Gastroesophageal sphincter (tissue), 4 donors: Measurements from ENCODE around the gene GON4L. TPM values are rescaled to one million over a fixed set of nuclear protein-coding genes. Genes with fewer than 3 reads are reported as not detected.

ENCODE experiments used
- ATAC-seq: fragments of 150-250 bp; one replicate; pipeline ENCODE4 v1.9.1; 2016; ENCODE audit warnings: mild to moderate bottlenecking, moderate library complexity
- H3K27ac ChIP-seq, 4 donors: fragments of 200-600 bp; sonication (generic) in 3 of 4; 1 replicate in 3 of 4; 2 replicates in 1 of 4; pipeline ENCODE4 v1.5.1; 2016 to 2019
- H3K27me3 ChIP-seq: fragments of 200-600 bp; sonication (generic); one replicate; pipeline ENCODE4 v1.5.1; 2019
- H3K36me3 ChIP-seq, 2 donors: fragments of 200-600 bp; sonication (generic); one replicate each; pipeline ENCODE4 v1.5.1; 2019; ENCODE audit warnings: control low read depth in 1 of 2
- H3K4me1 ChIP-seq, 3 donors: fragments of 200-600 bp; sonication (generic); 1 replicate in 2 of 3; 2 replicates in 1 of 3; pipeline ENCODE4 v1.5.1; 2016 to 2019; ENCODE audit warnings: control low read depth in 2 of 3
- H3K4me3 ChIP-seq, 2 donors: fragments of 200-600 bp; sonication (generic); one replicate each; pipeline ENCODE4 v1.5.1; 2019; ENCODE audit warnings: mild to moderate bottlenecking in 1 of 2, moderate library complexity in 1 of 2
- H3K9me3 ChIP-seq, 3 donors: fragments of 200-600 bp; sonication (generic); one replicate each; pipeline ENCODE4 v1.5.1; 2017 to 2019; ENCODE audit warnings: control low read depth in 2 of 3
- EP300 ChIP-seq: sonication (generic); formaldehyde crosslinking; IDR thresholded peaks from one replicate; pipeline ENCODE4 v1.6.1; 2017; ENCODE audit warnings: antibody characterized with exemption, mild to moderate bottlenecking
- POLR2A ChIP-seq, 2 donors: fragments of 450-650 bp; IDR thresholded peaks; one replicate each; pipeline ENCODE4 v1.6.1; 2017; ENCODE audit warnings: antibody characterized with exemption in 2 of 2, mild to moderate bottlenecking in 2 of 2, moderate library complexity in 1 of 2
- POLR2AphosphoS5 ChIP-seq: sonication (generic); formaldehyde crosslinking; IDR thresholded peaks from one replicate; pipeline ENCODE4 v1.6.1; 2017; ENCODE audit warnings: antibody characterized with exemption
- whole genome bisulfite sequencing, 2 donors: methylation state at CpG; one replicate each; pipeline ENCODE4 v1.1.5; 2018; ENCODE audit warnings: low coverage in 1 of 2; 5-methylcytosine and 5-hydroxymethylcytosine counted together
- total RNA-seq, 4 donors: library from RNA; depleted of rRNA; stranded (reverse); fragments of >200 nt; gene quantifications; one replicate each; pipeline ENCODE4 v1.1.0, GENCODE V29; 2016
- TF ChIP-seq, protein P1 (sequence below), 4 experiments: fragments of 200-600 bp in 2 of 4; fragments of 450-650 bp in 2 of 4; sonication (generic) in 1 of 4; IDR thresholded peaks; one replicate each; pipeline ENCODE4 v1.5.1; 2017 to 2019; ENCODE audit warnings: antibody characterized with exemption in 4 of 4, mild to moderate bottlenecking in 2 of 4, moderate library complexity in 2 of 4

Gene GON4L
- total RNA-seq, 4 donors from 2014 or later = 16.6 to 55.1 (median 35.9) TPM

DNA sequence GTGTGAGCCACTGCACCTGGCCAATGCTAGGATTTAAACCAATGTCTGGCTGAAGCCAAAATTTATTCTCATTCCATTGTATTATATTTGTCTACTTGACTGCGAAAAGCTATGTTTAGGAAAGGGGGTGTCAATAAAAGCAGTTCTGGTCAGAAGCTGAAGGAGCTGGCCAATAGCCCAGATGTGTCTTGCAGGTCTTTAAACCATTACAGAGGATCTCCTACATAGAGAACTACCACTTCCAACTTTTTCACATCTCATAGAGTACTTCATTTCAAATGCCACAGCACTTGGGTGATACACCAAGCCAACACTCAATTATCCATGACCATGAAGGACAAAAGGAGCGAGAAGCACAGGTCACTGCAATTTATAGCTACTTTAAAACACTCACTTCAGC, 4.9 kb upstream of the GON4L start:
- no peak overlapping the region for H3K4me3 ChIP-seq
- no peaks in the 10 kb centered on the region for H3K36me3 ChIP-seq
- TF ChIP-seq EP300 (no peak), POLR2A (IDR thresholded peaks at IDR 0.05) (no peak), POLR2AphosphoS5 (no peak)
- TF ChIP-seq, protein P1, sequence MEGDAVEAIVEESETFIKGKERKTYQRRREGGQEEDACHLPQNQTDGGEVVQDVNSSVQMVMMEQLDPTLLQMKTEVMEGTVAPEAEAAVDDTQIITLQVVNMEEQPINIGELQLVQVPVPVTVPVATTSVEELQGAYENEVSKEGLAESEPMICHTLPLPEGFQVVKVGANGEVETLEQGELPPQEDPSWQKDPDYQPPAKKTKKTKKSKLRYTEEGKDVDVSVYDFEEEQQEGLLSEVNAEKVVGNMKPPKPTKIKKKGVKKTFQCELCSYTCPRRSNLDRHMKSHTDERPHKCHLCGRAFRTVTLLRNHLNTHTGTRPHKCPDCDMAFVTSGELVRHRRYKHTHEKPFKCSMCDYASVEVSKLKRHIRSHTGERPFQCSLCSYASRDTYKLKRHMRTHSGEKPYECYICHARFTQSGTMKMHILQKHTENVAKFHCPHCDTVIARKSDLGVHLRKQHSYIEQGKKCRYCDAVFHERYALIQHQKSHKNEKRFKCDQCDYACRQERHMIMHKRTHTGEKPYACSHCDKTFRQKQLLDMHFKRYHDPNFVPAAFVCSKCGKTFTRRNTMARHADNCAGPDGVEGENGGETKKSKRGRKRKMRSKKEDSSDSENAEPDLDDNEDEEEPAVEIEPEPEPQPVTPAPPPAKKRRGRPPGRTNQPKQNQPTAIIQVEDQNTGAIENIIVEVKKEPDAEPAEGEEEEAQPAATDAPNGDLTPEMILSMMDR (IDR thresholded peaks at IDR 0.05) = no peak
- H3K9me3 ChIP-seq = no peaks in the 10 kb centered on the region
- ATAC-seq = no peak
- no peaks in the 10 kb centered on the region for H3K27me3 ChIP-seq
- peaks cover 0 to 42% (median 9%) of the 10 kb centered on the region in 3 donors for H3K4me1 ChIP-seq
- WGBS, 2 donors = 76 to 100% methylated on average over 1 to 2 of the region's 2 CpGs
- peak overlapping the region in 3 of 4 donors; percentile 84 to 92 (median 87) for H3K27ac ChIP-seq

DNA sequence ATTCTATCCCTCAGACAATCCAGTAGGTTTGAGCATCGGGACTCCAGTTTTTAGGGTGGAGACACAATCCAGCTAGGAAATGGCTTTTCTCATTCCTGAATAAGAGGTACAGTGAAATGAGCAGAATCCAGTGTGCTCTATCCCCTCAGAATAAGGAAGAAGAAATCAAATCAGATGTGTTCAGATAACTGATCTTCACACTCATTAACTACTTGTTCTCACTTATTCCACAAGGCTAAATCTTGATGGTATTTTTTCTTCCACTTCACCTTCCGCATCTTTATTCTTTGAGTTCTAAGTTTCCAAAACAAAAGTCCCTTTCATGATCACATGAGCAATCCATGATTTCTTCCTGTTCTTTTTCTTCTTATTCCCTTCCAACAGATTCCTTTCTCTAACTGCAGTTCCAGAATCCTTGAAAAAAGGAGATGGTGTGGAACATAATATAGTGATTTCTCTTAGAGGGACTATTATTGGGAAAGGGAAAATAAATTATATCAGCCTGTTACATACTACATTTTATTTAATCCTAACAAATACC, 4.0 kb upstream of the GON4L start:
- TF ChIP-seq POLR2A (IDR thresholded peaks at IDR 0.05) = no peak
- no peak for TF ChIP-seq POLR2AphosphoS5
- TF ChIP-seq EP300 = no peak
- TF ChIP-seq, protein P1 (IDR thresholded peaks at IDR 0.05) = no peak

DNA sequence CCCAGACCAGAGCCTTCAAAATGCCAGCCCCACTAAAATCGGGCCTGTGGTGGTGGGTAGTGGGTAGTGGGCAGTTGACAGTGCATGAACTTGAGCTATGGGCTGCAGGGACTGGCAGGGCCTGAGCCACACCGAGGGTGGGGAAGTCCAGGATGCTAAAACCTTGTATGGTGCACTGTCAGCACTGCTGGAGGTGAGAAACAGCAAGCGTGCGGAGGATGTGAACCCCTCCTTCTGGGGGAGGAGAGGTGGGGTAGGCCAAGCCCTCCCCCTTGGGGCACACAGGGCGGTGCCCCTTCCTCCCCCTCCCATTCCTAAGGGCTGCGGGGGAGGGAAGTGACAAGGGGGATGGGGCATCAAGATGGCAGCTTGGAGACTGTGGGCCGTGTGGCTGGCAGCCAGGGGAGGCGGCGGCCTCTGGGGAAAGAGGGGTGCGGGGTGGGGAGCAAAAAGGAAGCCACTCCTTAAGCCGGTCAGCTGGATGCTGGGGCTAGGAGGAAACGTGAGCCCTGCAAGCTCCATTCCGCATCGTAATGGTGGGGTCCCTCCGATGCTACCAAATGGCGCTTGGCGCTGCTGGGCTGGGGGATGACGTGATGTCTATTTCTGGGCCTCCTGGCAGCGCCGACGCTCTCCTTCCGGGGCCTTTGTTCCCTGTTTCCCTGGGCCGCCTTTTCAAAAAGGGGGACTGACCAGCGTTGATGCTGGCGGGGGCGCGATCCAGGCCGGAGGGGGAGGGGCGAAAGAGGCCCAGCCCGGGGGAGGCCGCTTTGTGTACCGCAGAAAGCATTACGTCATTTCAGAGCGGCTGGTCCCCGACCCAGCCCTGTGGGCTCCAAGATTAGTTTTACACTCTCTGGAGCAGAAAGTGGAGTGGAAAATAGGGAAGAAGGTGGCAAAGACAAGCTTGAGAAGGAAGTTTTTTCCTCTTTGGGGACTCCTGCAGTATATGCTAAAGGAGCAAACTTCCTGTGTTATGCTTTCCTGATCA, 3.2 kb upstream of the GON4L start:
- Histone ChIP-seq H3K27ac (peak overlapping the region; percentile 14 to 92 (median 86)), H3K4me3 (peak overlapping the region; percentile 10 to 55), H3K27me3 (no peaks in the 10 kb centered on the region), H3K9me3 (no peaks in the 10 kb centered on the region), H3K4me1 (peaks cover 0 to 58% (median 12%) of the 10 kb centered on the region in 3 donors), H3K36me3 (no peaks in the 10 kb centered on the region)
- WGBS, 2 donors = 0 to 33% methylated on average over 1 to 5 of the region's 35 CpGs
- ATAC-seq = peak; percentile 47
- no peak for TF ChIP-seq POLR2AphosphoS5
- TF ChIP-seq, protein P1 (IDR thresholded peaks at IDR 0.05) = no peak
- TF ChIP-seq EP300 = no peak
- no peak for TF ChIP-seq POLR2A (IDR thresholded peaks at IDR 0.05)

More for the DNA sequence above, 4.0 kb upstream of the GON4L start:
- Histone ChIP-seq H3K4me3 (peak overlapping the region in 1 of 2 donors; percentile 55), H3K27ac (peak overlapping the region; percentile 14 to 92 (median 86)), H3K4me1 (peaks cover 0 to 50% (median 11%) of the 10 kb centered on the region in 3 donors), H3K36me3 (no peaks in the 10 kb centered on the region), H3K27me3 (no peaks in the 10 kb centered on the region), H3K9me3 (no peaks in the 10 kb centered on the region)
- ATAC-seq = no peak
- WGBS, 2 donors = 36 to 64% methylated on average over 1 to 2 of the region's 2 CpGs

DNA sequence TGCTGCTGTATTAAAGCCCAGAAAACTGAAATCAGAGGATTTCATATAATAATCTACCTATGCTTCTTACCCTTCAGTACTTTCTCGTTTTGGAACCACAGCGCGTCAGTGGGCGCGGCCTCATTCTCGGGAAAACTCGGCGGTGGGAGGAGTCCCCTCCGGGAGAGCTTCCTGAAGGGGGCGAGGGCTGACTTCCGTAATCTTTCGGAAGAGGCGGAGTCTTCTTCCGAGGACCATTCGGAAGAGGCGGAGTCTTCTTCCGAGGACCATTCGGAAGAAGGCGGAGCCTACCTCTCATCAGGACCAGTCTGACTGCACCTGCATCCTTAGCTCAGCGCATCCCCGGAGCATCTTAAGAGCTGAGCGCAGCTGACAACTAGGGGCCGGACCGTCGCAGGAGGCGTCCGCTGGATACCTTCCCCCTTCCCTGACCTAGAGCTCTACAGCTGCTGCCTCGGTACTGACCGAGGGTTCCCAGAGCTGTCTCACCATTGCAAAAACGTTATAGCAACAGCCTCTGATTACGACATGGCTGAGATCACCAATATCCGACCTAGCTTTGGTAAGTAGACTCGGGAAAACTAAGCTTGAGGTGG, 2.3 kb upstream of the GON4L start, which contains the start of gene SYT11:
SYT11 (plus strand) TSS at position 334 of the 596 bp plus-strand sequence; CDS start at position 529, 195 bp downstream.
- Histone ChIP-seq H3K27me3 (no peaks in the 10 kb centered on the region), H3K4me3 (peak within 1 kb of the TSS; percentile 55 to 56), H3K4me1 (peaks cover 0 to 59% (median 12%) of the 10 kb centered on the region in 3 donors), H3K36me3 (peaks cover 0 to 7% of the 10 kb centered on the region in 2 donors), H3K9me3 (no peaks in the 10 kb centered on the region), H3K27ac (peak within 1 kb of the TSS; percentile 84 to 96 (median 90))
- ATAC-seq = peak; percentile 91
- no peak for TF ChIP-seq POLR2A (IDR thresholded peaks at IDR 0.05)
- TF ChIP-seq EP300 = no peak
- TF ChIP-seq POLR2AphosphoS5 = peak; percentile 16
- TF ChIP-seq, protein P1 (IDR thresholded peaks at IDR 0.05) = peak in 1 of 4 experiments; percentile 17
- 0% methylated on average over 12 of the region's 33 CpGs; no CpG with 5 or more reads in 1 of the 2 donors for WGBS, 2 donors
